ENCODE data around the gene PHYH. TPM values are rescaled to one million over a fixed set of nuclear protein-coding genes. Genes with fewer than 3 reads are reported as not detected.

The PHYH gene
- total and polyA plus RNA-seq, 2 donors = 7.7 to 18.1 TPM

DNA sequence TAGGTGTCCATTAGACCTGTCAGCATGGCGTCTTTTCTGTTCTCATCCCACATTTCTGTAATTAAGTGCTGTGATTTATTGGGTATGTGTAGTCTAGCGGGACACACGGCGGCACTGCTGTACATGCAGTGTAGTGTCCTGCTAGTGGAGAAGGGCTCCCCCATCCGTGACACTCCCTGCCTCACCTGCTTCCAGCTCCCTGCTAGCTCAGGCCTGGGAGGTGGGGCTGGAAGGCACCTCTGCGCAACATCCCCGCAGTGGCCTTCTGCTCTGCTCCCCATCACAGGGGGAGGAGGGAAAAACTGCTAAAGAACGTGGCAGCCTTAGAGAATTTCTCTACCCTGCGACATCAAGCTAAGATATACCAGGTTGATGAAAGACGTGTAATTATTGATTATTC is 28.7 kb upstream of the PHYH start:
- Histone ChIP-seq H3K27ac (ENCODE audit: low read depth in 1 of 2, low read length in 1 of 2) (no peak overlapping the region), H3K36me3 (ENCODE audit: control insufficient read depth in 2 of 2, insufficient read depth in 2 of 2, low read length in 1 of 2) (peaks cover 73 to 84% of the 10 kb centered on the region in 2 donors), H3K9me3 (ENCODE audit: control insufficient read depth in 2 of 2, insufficient read depth in 1 of 2, low read length in 1 of 2) (no peaks in the 10 kb centered on the region), H3K27me3 (ENCODE audit: control insufficient read depth in 2 of 2, insufficient read depth in 1 of 2, low read length in 1 of 2) (no peaks in the 10 kb centered on the region), H3K4me3 (ENCODE audit: low read length in 2 of 2) (no peak overlapping the region), H3K4me1 (ENCODE audit: control insufficient read depth in 2 of 2, insufficient read depth in 2 of 2, low read length in 2 of 2) (no peaks in the 10 kb centered on the region)
- no peak for DNase-seq (ENCODE audit: low read depth in 6 of 9, low spot score in 9 of 9)
- WGBS = 90% methylated on average over 10 of the region's 10 CpGs

DNA sequence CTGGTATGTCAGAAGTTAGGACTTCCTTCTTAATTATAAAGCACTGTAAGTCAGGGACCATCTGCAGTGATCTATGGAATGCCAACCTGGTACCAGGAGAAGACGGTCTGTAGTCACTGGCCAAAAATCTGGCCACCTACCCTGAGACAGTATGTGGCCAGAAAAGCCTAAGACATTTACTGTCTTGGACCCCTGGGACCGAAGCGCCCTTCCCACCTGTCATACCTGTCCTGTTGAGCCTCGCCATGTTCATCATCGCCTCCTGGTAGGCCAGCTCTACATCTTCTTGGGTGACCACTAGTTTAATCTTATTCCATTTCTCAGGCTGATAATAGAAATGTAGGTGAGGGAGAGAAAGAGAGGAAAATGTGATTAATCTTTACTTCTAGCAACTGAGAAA is 28.3 kb upstream of the PHYH start:
- no peaks in the 10 kb centered on the region for H3K27me3 ChIP-seq (ENCODE audit: control insufficient read depth in 2 of 2, insufficient read depth in 1 of 2, low read length in 1 of 2)
- no peak overlapping the region for H3K27ac ChIP-seq (ENCODE audit: low read depth in 1 of 2, low read length in 1 of 2)
- peaks cover 73 to 84% of the 10 kb centered on the region in 2 donors for H3K36me3 ChIP-seq (ENCODE audit: control insufficient read depth in 2 of 2, insufficient read depth in 2 of 2, low read length in 1 of 2)
- H3K9me3 ChIP-seq (ENCODE audit: control insufficient read depth in 2 of 2, insufficient read depth in 1 of 2, low read length in 1 of 2) = no peaks in the 10 kb centered on the region
- no peak overlapping the region for H3K4me3 ChIP-seq (ENCODE audit: low read length in 2 of 2)
- DNase-seq (ENCODE audit: low read depth in 6 of 9, low spot score in 9 of 9) = no peak
- H3K4me1 ChIP-seq (ENCODE audit: control insufficient read depth in 2 of 2, insufficient read depth in 2 of 2, low read length in 2 of 2) = no peaks in the 10 kb centered on the region
- over 99% methylated on average over 5 of the region's 5 CpGs for WGBS

DNA sequence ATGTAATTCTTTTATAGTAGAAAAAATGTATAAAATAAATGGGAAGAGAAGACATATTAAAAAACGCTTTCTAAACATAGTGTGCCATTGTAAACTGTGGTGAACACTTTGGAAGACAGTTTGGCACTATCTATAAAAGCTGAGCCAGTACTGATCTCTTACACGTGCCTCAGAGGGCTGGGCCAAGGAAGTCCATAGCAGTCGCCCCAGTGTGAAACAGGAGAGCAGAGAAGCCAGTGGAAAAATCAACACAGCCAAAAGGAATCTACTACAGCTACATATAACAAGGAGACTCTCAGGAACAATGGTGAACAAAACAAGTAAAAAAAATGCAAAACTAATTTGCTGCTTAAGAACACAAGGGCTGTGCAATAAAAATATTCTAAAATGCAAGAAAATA is 27.7 kb upstream of the PHYH start:
- no peaks in the 10 kb centered on the region for H3K27me3 ChIP-seq (ENCODE audit: control insufficient read depth in 2 of 2, insufficient read depth in 1 of 2, low read length in 1 of 2)
- no peak for DNase-seq (ENCODE audit: low read depth in 6 of 9, low spot score in 9 of 9)
- 93% methylated on average over 3 of the region's 3 CpGs for WGBS
- no peak overlapping the region for H3K4me3 ChIP-seq (ENCODE audit: low read length in 2 of 2)
- H3K4me1 ChIP-seq (ENCODE audit: control insufficient read depth in 2 of 2, insufficient read depth in 2 of 2, low read length in 2 of 2) = no peaks in the 10 kb centered on the region
- H3K27ac ChIP-seq (ENCODE audit: low read depth in 1 of 2, low read length in 1 of 2) = no peak overlapping the region
- peaks cover 75 to 84% of the 10 kb centered on the region in 2 donors for H3K36me3 ChIP-seq (ENCODE audit: control insufficient read depth in 2 of 2, insufficient read depth in 2 of 2, low read length in 1 of 2)
- H3K9me3 ChIP-seq (ENCODE audit: control insufficient read depth in 2 of 2, insufficient read depth in 1 of 2, low read length in 1 of 2) = no peaks in the 10 kb centered on the region

DNA sequence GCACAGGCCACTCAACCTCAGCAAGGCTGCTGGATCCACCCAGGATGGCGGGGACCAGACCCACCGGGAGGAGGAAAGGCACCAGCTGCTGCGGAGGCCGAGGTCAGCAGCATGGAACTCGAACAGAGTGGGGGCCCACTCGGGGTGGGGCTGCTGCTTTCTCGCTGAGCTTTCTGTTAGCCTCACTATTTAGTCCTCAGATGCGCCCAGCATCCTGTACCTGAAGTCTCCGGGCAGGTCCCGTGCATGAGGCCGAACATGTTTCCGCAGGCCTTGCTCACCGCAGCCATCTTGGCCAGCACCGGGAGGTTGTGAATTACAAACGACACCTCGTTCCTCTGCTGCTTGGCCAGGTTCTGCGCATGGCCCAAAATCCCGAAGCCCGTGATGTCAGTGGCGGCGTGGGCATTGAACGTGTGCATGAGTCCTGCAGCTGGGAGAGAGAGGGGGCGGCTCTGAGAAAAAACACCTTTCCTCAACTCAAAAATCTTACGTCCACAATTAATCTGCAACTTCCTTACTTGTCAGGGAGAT is 22.8 kb upstream of the PHYH start:
- Histone ChIP-seq H3K4me1 (ENCODE audit: control insufficient read depth in 2 of 2, insufficient read depth in 2 of 2, low read length in 2 of 2) (no peaks in the 10 kb centered on the region), H3K4me3 (ENCODE audit: low read length in 2 of 2) (no peak overlapping the region), H3K27ac (ENCODE audit: low read depth in 1 of 2, low read length in 1 of 2) (no peak overlapping the region), H3K27me3 (ENCODE audit: control insufficient read depth in 2 of 2, insufficient read depth in 1 of 2, low read length in 1 of 2) (no peaks in the 10 kb centered on the region), H3K36me3 (ENCODE audit: control insufficient read depth in 2 of 2, insufficient read depth in 2 of 2, low read length in 1 of 2) (peaks cover 63 to 76% of the 10 kb centered on the region in 2 donors), H3K9me3 (ENCODE audit: control insufficient read depth in 2 of 2, insufficient read depth in 1 of 2, low read length in 1 of 2) (no peaks in the 10 kb centered on the region)
- WGBS = 98% methylated on average over 24 of the region's 24 CpGs
- DNase-seq (ENCODE audit: low read depth in 6 of 9, low spot score in 9 of 9) = no peak

DNA sequence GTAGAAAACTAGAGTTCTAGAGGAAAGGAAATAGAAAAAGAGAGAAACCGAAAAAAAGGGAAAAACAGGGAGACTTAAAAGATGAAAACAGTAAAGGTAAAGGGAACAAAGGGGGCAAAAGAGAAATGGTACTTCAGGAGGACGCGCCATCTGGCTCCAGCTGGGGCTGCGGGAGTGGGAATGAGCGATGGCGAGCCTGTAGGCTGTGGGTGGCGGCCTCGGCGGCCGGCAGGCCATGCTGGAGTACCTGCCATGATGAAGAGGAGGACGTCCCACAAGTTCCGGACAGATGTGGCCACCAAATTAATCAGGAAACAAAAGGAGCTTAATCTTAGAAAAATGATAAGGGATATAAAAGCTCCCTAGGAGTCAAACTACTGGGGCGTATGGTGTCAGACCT is 21.7 kb upstream of the PHYH start:
- H3K4me3 ChIP-seq (ENCODE audit: low read length in 2 of 2) = no peak overlapping the region
- 98% methylated on average over 13 of the region's 13 CpGs for WGBS
- H3K27ac ChIP-seq (ENCODE audit: low read depth in 1 of 2, low read length in 1 of 2) = no peak overlapping the region
- H3K36me3 ChIP-seq (ENCODE audit: control insufficient read depth in 2 of 2, insufficient read depth in 2 of 2, low read length in 1 of 2) = peaks cover 58 to 68% of the 10 kb centered on the region in 2 donors
- H3K27me3 ChIP-seq (ENCODE audit: control insufficient read depth in 2 of 2, insufficient read depth in 1 of 2, low read length in 1 of 2) = no peaks in the 10 kb centered on the region
- H3K4me1 ChIP-seq (ENCODE audit: control insufficient read depth in 2 of 2, insufficient read depth in 2 of 2, low read length in 2 of 2) = no peaks in the 10 kb centered on the region
- H3K9me3 ChIP-seq (ENCODE audit: control insufficient read depth in 2 of 2, insufficient read depth in 1 of 2, low read length in 1 of 2) = no peaks in the 10 kb centered on the region
- DNase-seq (ENCODE audit: low read depth in 6 of 9, low spot score in 9 of 9) = no peak

DNA sequence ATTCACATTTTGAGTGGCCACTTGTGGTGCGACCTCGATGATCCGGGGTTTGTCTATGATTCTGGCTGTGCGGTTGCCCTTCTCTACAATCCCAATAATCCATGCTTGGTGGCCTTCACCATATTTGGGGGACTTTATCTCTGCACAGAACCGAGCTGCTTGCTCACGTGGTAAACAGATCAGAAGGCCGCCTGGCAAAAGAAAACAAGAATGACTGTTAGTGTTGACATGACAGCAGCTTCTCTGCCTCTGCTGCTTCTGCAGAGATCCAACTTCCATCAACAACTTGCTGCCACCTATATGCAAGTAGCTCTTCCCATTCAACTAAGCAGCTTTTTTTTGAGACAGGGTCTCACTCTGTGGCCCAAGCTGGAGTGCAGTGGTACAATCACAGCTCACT is 19.3 kb upstream of the PHYH start:
- Histone ChIP-seq H3K27me3 (ENCODE audit: control insufficient read depth in 2 of 2, insufficient read depth in 1 of 2, low read length in 1 of 2) (no peaks in the 10 kb centered on the region), H3K27ac (ENCODE audit: low read depth in 1 of 2, low read length in 1 of 2) (no peak overlapping the region), H3K36me3 (ENCODE audit: control insufficient read depth in 2 of 2, insufficient read depth in 2 of 2, low read length in 1 of 2) (peaks cover 37 to 47% of the 10 kb centered on the region in 2 donors), H3K4me3 (ENCODE audit: low read length in 2 of 2) (no peak overlapping the region), H3K4me1 (ENCODE audit: control insufficient read depth in 2 of 2, insufficient read depth in 2 of 2, low read length in 2 of 2) (no peaks in the 10 kb centered on the region), H3K9me3 (ENCODE audit: control insufficient read depth in 2 of 2, insufficient read depth in 1 of 2, low read length in 1 of 2) (no peaks in the 10 kb centered on the region)
- WGBS = 97% methylated on average over 7 of the region's 7 CpGs
- no peak for DNase-seq (ENCODE audit: low read depth in 6 of 9, low spot score in 9 of 9)

DNA sequence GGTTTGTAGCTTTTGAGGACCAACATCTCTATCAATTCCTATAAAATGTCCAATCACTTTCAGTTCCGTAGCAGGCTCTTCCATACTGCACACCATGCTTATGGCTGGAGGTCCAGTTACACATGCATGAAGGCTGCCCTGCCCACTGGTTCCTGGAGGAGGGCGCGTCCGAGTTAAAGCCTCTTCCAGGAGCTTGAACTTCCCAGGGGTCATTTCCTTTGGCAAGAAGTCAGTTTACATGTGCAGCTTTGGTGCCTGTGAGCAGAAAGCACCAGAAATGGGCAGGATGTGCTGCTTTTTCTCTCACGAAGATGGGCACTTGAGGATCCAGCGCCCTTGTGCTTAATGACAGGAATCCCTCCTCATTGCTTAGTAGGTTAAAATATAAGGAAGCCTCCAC is 17.6 kb upstream of the PHYH start:
- Histone ChIP-seq H3K4me1 (ENCODE audit: control insufficient read depth in 2 of 2, insufficient read depth in 2 of 2, low read length in 2 of 2) (no peaks in the 10 kb centered on the region), H3K36me3 (ENCODE audit: control insufficient read depth in 2 of 2, insufficient read depth in 2 of 2, low read length in 1 of 2) (peaks cover 26 to 32% of the 10 kb centered on the region in 2 donors), H3K27ac (ENCODE audit: low read depth in 1 of 2, low read length in 1 of 2) (no peak overlapping the region), H3K4me3 (ENCODE audit: low read length in 2 of 2) (no peak overlapping the region), H3K27me3 (ENCODE audit: control insufficient read depth in 2 of 2, insufficient read depth in 1 of 2, low read length in 1 of 2) (no peaks in the 10 kb centered on the region), H3K9me3 (ENCODE audit: control insufficient read depth in 2 of 2, insufficient read depth in 1 of 2, low read length in 1 of 2) (no peaks in the 10 kb centered on the region)
- WGBS = 96% methylated on average over 6 of the region's 6 CpGs
- no peak for DNase-seq (ENCODE audit: low read depth in 6 of 9, low spot score in 9 of 9)

DNA sequence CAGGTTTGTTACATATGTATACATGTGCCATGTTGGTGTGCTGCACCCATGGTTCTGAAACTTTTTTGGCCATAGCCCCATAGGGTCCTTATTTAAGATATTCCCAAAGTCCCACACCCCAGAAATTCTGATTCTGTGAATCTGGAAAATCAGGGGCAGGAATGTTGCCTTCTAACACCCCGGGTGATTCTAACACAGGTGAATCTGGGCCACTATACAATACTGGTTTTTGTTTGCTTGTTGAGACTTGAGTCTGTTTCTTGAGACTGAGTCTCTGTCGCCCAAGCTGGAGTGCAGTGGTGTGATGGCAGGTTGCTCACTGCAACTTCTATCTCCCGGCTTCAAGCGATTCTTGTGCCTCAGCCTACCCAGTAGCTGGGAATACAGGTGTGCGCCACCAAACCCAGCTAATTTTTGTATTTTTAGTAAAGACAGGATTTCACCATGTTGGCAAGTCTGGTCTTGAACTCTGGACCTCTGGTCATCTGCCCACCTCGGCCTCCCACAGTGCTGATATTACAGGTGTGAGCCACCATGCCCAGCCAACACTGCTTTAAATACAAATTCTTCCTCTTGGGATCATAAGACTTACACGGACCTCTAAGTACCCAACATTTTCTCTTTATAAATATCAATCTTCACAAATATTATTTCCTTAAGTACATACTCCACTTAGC is 16.9 kb upstream of the PHYH start:
- DNase-seq (ENCODE audit: low read depth in 6 of 9, low spot score in 9 of 9) = no peak
- whole genome bisulfite sequencing = 97% methylated on average over 7 of the region's 7 CpGs
- Histone ChIP-seq H3K27ac (ENCODE audit: low read depth in 1 of 2, low read length in 1 of 2) (no peak overlapping the region), H3K4me3 (ENCODE audit: low read length in 2 of 2) (no peak overlapping the region), H3K9me3 (ENCODE audit: control insufficient read depth in 2 of 2, insufficient read depth in 1 of 2, low read length in 1 of 2) (no peaks in the 10 kb centered on the region), H3K36me3 (ENCODE audit: control insufficient read depth in 2 of 2, insufficient read depth in 2 of 2, low read length in 1 of 2) (peaks cover 22 to 26% of the 10 kb centered on the region in 2 donors), H3K27me3 (ENCODE audit: control insufficient read depth in 2 of 2, insufficient read depth in 1 of 2, low read length in 1 of 2) (no peaks in the 10 kb centered on the region), H3K4me1 (ENCODE audit: control insufficient read depth in 2 of 2, insufficient read depth in 2 of 2, low read length in 2 of 2) (no peaks in the 10 kb centered on the region)

DNA sequence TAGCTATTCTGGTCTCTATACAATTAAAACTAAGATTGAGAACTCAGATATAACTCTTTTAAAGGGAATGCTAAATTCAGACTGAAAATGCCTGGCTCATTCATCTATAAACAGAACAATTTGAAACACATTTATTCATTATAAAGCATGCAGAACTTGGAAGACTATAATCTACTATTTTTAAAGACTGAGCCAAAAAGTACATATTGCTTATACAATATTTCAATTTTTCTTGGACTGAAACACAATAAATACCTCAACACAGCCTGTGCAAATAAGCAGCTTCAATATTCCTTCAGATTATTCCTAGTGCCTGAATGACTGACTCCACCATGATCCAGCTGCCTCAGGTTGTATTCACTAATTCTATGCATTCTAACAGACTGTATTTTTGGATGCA is 15.5 kb upstream of the PHYH start:
- Histone ChIP-seq H3K4me3 (ENCODE audit: low read length in 2 of 2) (no peak overlapping the region), H3K36me3 (ENCODE audit: control insufficient read depth in 2 of 2, insufficient read depth in 2 of 2, low read length in 1 of 2) (peaks cover 13 to 14% of the 10 kb centered on the region in 2 donors), H3K27me3 (ENCODE audit: control insufficient read depth in 2 of 2, insufficient read depth in 1 of 2, low read length in 1 of 2) (no peaks in the 10 kb centered on the region), H3K27ac (ENCODE audit: low read depth in 1 of 2, low read length in 1 of 2) (no peak overlapping the region), H3K4me1 (ENCODE audit: control insufficient read depth in 2 of 2, insufficient read depth in 2 of 2, low read length in 2 of 2) (no peaks in the 10 kb centered on the region), H3K9me3 (ENCODE audit: control insufficient read depth in 2 of 2, insufficient read depth in 1 of 2, low read length in 1 of 2) (no peaks in the 10 kb centered on the region)
- DNase-seq (ENCODE audit: low read depth in 6 of 9, low spot score in 9 of 9) = no peak
